ENCODE results near the gene FARP1. TPM values are rescaled to one million over a fixed set of nuclear protein-coding genes. Genes with fewer than 3 reads are reported as not detected.

FARP1 gene
- polyA plus RNA-seq, 1 of the 3 experiments (the other 2 are of a cell fraction) = 12.0 TPM

- peaks cover 3% of the 10 kb centered on the region for H3F3A ChIP-seq (replicated peaks; ENCODE audit: insufficient read depth)
- H3K27me3 ChIP-seq (ENCODE audit: insufficient read depth) = no peaks in the 10 kb centered on the region
- no peak overlapping the region for H2AFZ ChIP-seq (ENCODE audit: low read depth)
- H3K9me2 ChIP-seq = no peaks in the 10 kb centered on the region
- no peak for DNase-seq
- CTCF ChIA-PET = interaction anchor here (1.0 to 1.9 kb wide), 2 partner anchors 19 to 27 kb away, joined by 3 to 4 read pairs; no protein-coding TSS in a partner anchor
- POLR2A ChIA-PET = interaction anchor here (1.3 kb wide), 1 partner anchor 8 kb away, joined by 3 read pairs; no protein-coding TSS in a partner anchor
- H4K20me1 ChIP-seq (ENCODE audit: insufficient read depth) = no peaks in the 10 kb centered on the region
- H3K27ac ChIP-seq (ENCODE audit: low read depth in 2 of 2, low read length in 1 of 2) = no peak overlapping the region
- no peak overlapping the region for H3K4me2 ChIP-seq
- no peaks in the 10 kb centered on the region for H3K36me3 ChIP-seq (replicated peaks in 1 of 2; ENCODE audit: control insufficient read depth in 1 of 2, insufficient read depth in 2 of 2, low read length in 1 of 2)
- H3K4me1 ChIP-seq (ENCODE audit: control insufficient read depth in 1 of 2, insufficient read depth in 2 of 2, low read depth in 1 of 2, low read length in 1 of 2) = peaks cover 0 to 5% of the 10 kb centered on the region in 2 experiments; a peak in 2 of 4 replicates
- 94% methylated on average over 4 of the region's 4 CpGs for WGBS (ENCODE audit: low lambda C conversion rate)
- H3K9me3 ChIP-seq = no peaks in the 10 kb centered on the region
- peaks cover 5% of the 10 kb centered on the region; the same call in 1 of the 2 replicates for H3K79me2 ChIP-seq (ENCODE audit: insufficient read depth)
- TF ChIP-seq EP300 (IDR thresholded peaks at IDR 0.05; ENCODE audit: borderline replicate concordance in 1 of 2, low read depth in 1 of 2, low read length in 1 of 2) = no peak
- TF ChIP-seq RXRA (IDR thresholded peaks at IDR 0.05; ENCODE audit: borderline replicate concordance, low read depth) = no peak
- no peak for TF ChIP-seq IRF3 (IDR thresholded peaks at IDR 0.05; ENCODE audit: low read depth, low read length)
- TF ChIP-seq ELF1 (IDR thresholded peaks at IDR 0.05) = no peak
- no peak for TF ChIP-seq MAX (IDR thresholded peaks at IDR 0.05; ENCODE audit: low read depth)
- TF ChIP-seq GATA2 (CRISPR knock-in tag; IDR thresholded peaks at IDR 0.05) = no peak
- TF ChIP-seq USF2 (IDR thresholded peaks at IDR 0.05; ENCODE audit: borderline replicate concordance, low read depth, low read length) = no peak
- TF ChIP-seq YY1 (IDR thresholded peaks at IDR 0.05; ENCODE audit: low read depth) = no peak
- no peak for TF ChIP-seq MXI1 (IDR thresholded peaks at IDR 0.05; ENCODE audit: low read depth, low read length)
- no peak for TF ChIP-seq TCF12 (IDR thresholded peaks at IDR 0.05)
- no peak for TF ChIP-seq PBX3 (IDR thresholded peaks at IDR 0.05)
- no peak for TF ChIP-seq NFIC (IDR thresholded peaks at IDR 0.05; ENCODE audit: borderline replicate concordance)
- no peak for TF ChIP-seq TAF1 (IDR thresholded peaks at IDR 0.05; ENCODE audit: borderline replicate concordance, low read depth, low read length)
- no peak for TF ChIP-seq SIN3A (IDR thresholded peaks at IDR 0.05; ENCODE audit: borderline replicate concordance, low read depth, low read length)
- no peak for TF ChIP-seq FOXM1 (IDR thresholded peaks at IDR 0.05; ENCODE audit: low read depth)
- TF ChIP-seq ZBTB33 (IDR thresholded peaks at IDR 0.05; ENCODE audit: borderline replicate concordance, low read depth) = no peak
- TF ChIP-seq RFX5 (IDR thresholded peaks at IDR 0.05; ENCODE audit: low read length) = no peak
- no peak for TF ChIP-seq USF1 (IDR thresholded peaks at IDR 0.05; ENCODE audit: borderline replicate concordance, low read depth)
- TF ChIP-seq GABPA (IDR thresholded peaks at IDR 0.05; ENCODE audit: low read depth) = no peak
- no peak for TF ChIP-seq CTCF (IDR thresholded peaks at IDR 0.05)
- no peak overlapping the region for H3K4me3 ChIP-seq (ENCODE audit: low read depth in 2 of 2, low read length in 1 of 2)
- H3K9ac ChIP-seq = no peak overlapping the region
These were observed 99.5 kb downstream of the FARP1 start for GRCh38 chr13:98242403-98242802.
